Fibroblast of lung (primary cell): ENCODE results near the gene SANBR. TPM values are rescaled to one million over a fixed set of nuclear protein-coding genes. Genes with fewer than 3 reads are reported as not detected.

Source experiments
- DNase-seq, 2 donors: peaks; one replicate each; pipeline versions ENCODE4 v3.0.0 to v3.0.0-alpha.2; 2010; ENCODE audit warnings: low read depth in 2 of 2
- H2AFZ ChIP-seq: 2 replicates; pipeline ENCODE4 v1.5.1; 2012; ENCODE audit warnings: low read length, control low read depth, inconsistent platforms
- H3K27ac ChIP-seq: 2 replicates; pipeline ENCODE4 v1.5.1; 2011; ENCODE audit warnings: low read length, control low read depth; ENCODE audit not compliant: insufficient read depth
- H3K27me3 ChIP-seq: 2 replicates; pipeline ENCODE4 v1.5.1; 2011; ENCODE audit warnings: mild to moderate bottlenecking, low read length; ENCODE audit not compliant: control insufficient read depth, insufficient read depth
- H3K36me3 ChIP-seq: 2 replicates; pipeline ENCODE4 v1.5.1; 2011; ENCODE audit warnings: low read length; ENCODE audit not compliant: control insufficient read depth, insufficient read depth
- H3K4me1 ChIP-seq: 2 replicates; pipeline ENCODE4 v1.5.1; 2011; ENCODE audit warnings: low read length; ENCODE audit not compliant: control insufficient read depth, insufficient read depth; ENCODE audit errors: extremely low read depth
- H3K4me2 ChIP-seq: 2 replicates; pipeline ENCODE4 v1.5.1; 2011; ENCODE audit warnings: low read length, control low read depth; ENCODE audit not compliant: insufficient read depth; ENCODE audit errors: extremely low read depth
- H3K4me3 ChIP-seq, 4 experiments: fragments of 200-600 bp in 1 of 4; sonication (generic) in 1 of 4; replicated peaks in 1 of 4; 2 replicates each; pipeline ENCODE4 v1.5.1; 2011 to 2016; ENCODE audit warnings: low read length in 4 of 4, low read depth in 3 of 4, mild to moderate bottlenecking in 3 of 4, control low read depth in 2 of 4, inconsistent platforms in 1 of 4, mixed read lengths in 1 of 4; ENCODE audit not compliant: insufficient read depth in 1 of 4; ENCODE audit errors: control extremely low read depth in 1 of 4
- H3K79me2 ChIP-seq: 2 replicates; pipeline ENCODE4 v1.5.1; 2012; ENCODE audit warnings: mild to moderate bottlenecking, low read length, inconsistent platforms; ENCODE audit not compliant: control insufficient read depth, insufficient read depth
- H3K9ac ChIP-seq: 2 replicates; pipeline ENCODE4 v1.5.1; 2011; ENCODE audit warnings: mild to moderate bottlenecking, low read length, control low read depth; ENCODE audit not compliant: insufficient read depth
- H3K9me3 ChIP-seq: 2 replicates; pipeline ENCODE4 v1.5.1; 2012; ENCODE audit warnings: low read depth, low read length; ENCODE audit not compliant: control insufficient read depth, insufficient read depth
- H4K20me1 ChIP-seq: 2 replicates; pipeline ENCODE4 v1.5.1; 2011; ENCODE audit warnings: low read length; ENCODE audit not compliant: control insufficient read depth, insufficient read depth; ENCODE audit errors: extremely low read depth
- EZH2 ChIP-seq: IDR thresholded peaks from 2 replicates; pipeline ENCODE4 v1.5.1; 2012; ENCODE audit warnings: low read length, control low read depth, mild to moderate bottlenecking; ENCODE audit errors: missing control alignments
- polyA plus RNA-seq, 2 donors: library from polyadenylated mRNA; depleted of rRNA in 1 of 2; stranded (reverse) in 1 of 2; unstranded in 1 of 2; fragments of >200 nt; gene quantifications; 2 replicates each; pipeline ENCODE4 v1.2.1, GENCODE V29; 2011 to 2012; ENCODE audit warnings: missing spikeins in 1 of 2
- total RNA-seq: library from RNA; depleted of rRNA; stranded (reverse); fragments of >200 nt; gene quantifications from 2 replicates; pipeline ENCODE4 v1.2.1, GENCODE V29; 2014
- TF ChIP-seq, protein P1 (sequence below), 2 donors: IDR thresholded peaks in 1 of 2; conservative IDR thresholded peaks in 1 of 2; 1 replicate in 1 of 2; 2 replicates in 1 of 2; pipeline ENCODE4 v1.5.1; 2011 to 2012; ENCODE audit warnings: low read length in 2 of 2, control low read depth in 1 of 2, inconsistent platforms in 1 of 2, low read depth in 1 of 2, mild to moderate bottlenecking in 1 of 2

Gene SANBR
- total and polyA plus RNA-seq, 2 donors (not counting 1 experiment from before 2014, with no cell fraction given) = 7.9 to 21.0 TPM

DNA sequence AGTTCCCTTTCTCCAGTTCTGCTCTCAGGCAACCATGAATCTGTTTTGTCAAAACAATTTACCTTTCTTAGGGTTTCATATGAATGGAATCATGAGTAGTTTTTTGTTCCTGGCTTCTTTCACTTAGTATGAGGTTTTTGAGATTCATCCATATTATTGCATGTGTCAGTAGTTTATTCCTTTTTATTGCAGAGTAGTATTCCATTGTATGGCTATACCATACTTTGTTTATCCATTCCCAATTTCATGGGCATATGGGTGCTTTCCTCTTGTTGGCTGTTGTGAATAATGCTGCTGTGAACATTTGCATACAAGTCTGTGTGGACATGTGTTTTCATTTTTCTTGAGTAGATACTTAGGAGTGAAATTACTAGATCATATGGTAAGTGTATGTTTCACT lies 46.0 kb downstream of the SANBR start:
- no peak for DNase-seq
- TF ChIP-seq EZH2 = no peak
- TF ChIP-seq, protein P1, sequence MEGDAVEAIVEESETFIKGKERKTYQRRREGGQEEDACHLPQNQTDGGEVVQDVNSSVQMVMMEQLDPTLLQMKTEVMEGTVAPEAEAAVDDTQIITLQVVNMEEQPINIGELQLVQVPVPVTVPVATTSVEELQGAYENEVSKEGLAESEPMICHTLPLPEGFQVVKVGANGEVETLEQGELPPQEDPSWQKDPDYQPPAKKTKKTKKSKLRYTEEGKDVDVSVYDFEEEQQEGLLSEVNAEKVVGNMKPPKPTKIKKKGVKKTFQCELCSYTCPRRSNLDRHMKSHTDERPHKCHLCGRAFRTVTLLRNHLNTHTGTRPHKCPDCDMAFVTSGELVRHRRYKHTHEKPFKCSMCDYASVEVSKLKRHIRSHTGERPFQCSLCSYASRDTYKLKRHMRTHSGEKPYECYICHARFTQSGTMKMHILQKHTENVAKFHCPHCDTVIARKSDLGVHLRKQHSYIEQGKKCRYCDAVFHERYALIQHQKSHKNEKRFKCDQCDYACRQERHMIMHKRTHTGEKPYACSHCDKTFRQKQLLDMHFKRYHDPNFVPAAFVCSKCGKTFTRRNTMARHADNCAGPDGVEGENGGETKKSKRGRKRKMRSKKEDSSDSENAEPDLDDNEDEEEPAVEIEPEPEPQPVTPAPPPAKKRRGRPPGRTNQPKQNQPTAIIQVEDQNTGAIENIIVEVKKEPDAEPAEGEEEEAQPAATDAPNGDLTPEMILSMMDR (conservative IDR thresholded peaks at IDR 0.05 in 1 of 2, IDR thresholded peaks at IDR 0.05 in 1 of 2; ENCODE audit: low read depth in 1 of 2, low read length in 2 of 2) = no peak
- no peaks in the 10 kb centered on the region for H3K27me3 ChIP-seq

DNA sequence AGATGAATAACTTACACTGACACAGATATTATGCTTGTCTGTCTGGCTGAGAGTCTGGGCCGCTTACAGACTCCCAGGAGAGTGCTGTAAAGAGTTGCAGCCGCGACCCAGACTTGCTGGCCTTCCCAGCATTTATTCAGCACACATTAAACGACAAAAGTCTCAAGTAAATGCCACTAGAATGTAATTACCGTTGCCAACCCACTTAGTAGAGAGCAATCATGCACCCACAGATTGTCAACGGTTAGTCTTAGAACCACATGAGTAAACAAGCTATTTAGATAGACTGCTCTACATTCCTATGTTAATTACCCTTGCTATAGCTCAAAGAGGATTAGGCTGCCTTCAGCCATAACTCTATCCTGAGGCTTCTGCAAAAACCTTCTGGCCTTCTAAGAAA lies 48.5 kb downstream of the SANBR start:
- Histone ChIP-seq H3K36me3 (no peaks in the 10 kb centered on the region), H3K4me3 (no peak overlapping the region), H3K9ac (no peak overlapping the region), H3K9me3 (no peaks in the 10 kb centered on the region), H3K4me1 (no peaks in the 10 kb centered on the region), H4K20me1 (no peaks in the 10 kb centered on the region), H2AFZ (no peak overlapping the region), H3K79me2 (no peaks in the 10 kb centered on the region), H3K4me2 (no peak overlapping the region), H3K27ac (no peak overlapping the region), H3K27me3 (no peaks in the 10 kb centered on the region)
- TF ChIP-seq EZH2 = no peak
- TF ChIP-seq, protein P1 (conservative IDR thresholded peaks at IDR 0.05 in 1 of 2, IDR thresholded peaks at IDR 0.05 in 1 of 2; ENCODE audit: low read depth in 1 of 2, low read length in 2 of 2) = no peak
- no peak for DNase-seq

More for the DNA sequence above, 46.0 kb downstream of the SANBR start:
- H3K27ac ChIP-seq = no peak overlapping the region
- no peak overlapping the region for H2AFZ ChIP-seq
- no peaks in the 10 kb centered on the region for H3K9me3 ChIP-seq
- H3K4me1 ChIP-seq = no peaks in the 10 kb centered on the region
- no peak overlapping the region for H3K9ac ChIP-seq
- no peaks in the 10 kb centered on the region for H3K79me2 ChIP-seq
- H3K36me3 ChIP-seq = no peaks in the 10 kb centered on the region
- no peak overlapping the region for H3K4me2 ChIP-seq
- no peaks in the 10 kb centered on the region for H4K20me1 ChIP-seq
- H3K4me3 ChIP-seq = no peak overlapping the region

Other genes starting within 250 kb of the SANBR start
- gene REL, start 184.3 kb upstream of the SANBR start, total RNA-seq = 2.3 and 2.8 TPM in 2 replicates
- 1.9 and 2.0 TPM in 2 replicates for gene REL, start 184.3 kb upstream of the SANBR start, polyA plus RNA-seq
- gene PEX13, start 48.2 kb upstream of the SANBR start, total RNA-seq = 25.2 and 28.1 TPM in 2 replicates
- 15.6 and 20.4 TPM in 2 replicates for gene PEX13, start 48.2 kb upstream of the SANBR start, polyA plus RNA-seq
- gene PUS10, start 47.6 kb upstream of the SANBR start, total RNA-seq = 7.7 and 9.2 TPM in 2 replicates
- gene PUS10, start 47.6 kb upstream of the SANBR start, polyA plus RNA-seq = 5.5 and 6.0 TPM in 2 replicates
- 20.5 and 21.5 TPM in 2 replicates for gene C2orf74, start 96.3 kb downstream of the SANBR start, total RNA-seq
- 11.1 and 44.0 TPM in 2 replicates for gene C2orf74, start 96.3 kb downstream of the SANBR start, polyA plus RNA-seq